Activated naive CD4-positive, alpha-beta T cell treated with anti-CD3 and anti-CD28 coated beads, Interleukin-2, amount 50 U/mL, for 72 hours (primary cell): ENCODE measurements around the gene RFT1. TPM values are rescaled to one million over a fixed set of nuclear protein-coding genes. Genes with fewer than 3 reads are reported as not detected.
"Not testable (repeated sequence)": the region's sequence is repeated elsewhere in the genome, so short reads cannot be mapped to it uniquely, and the experiment has no call there.

Experiments
- ATAC-seq, 2 donors: fragments of 150-1000 bp; cut with Tn5 transposase; 2 replicates each; pipeline ENCODE4 v1.10.0; 2021; ENCODE audit warnings: mild to moderate bottlenecking in 2 of 2, moderate library complexity in 2 of 2
- DNase-seq, 2 donors: peaks; one replicate each; pipeline ENCODE4 v3.0.0; 2021 to 2022; ENCODE audit warnings: low spot score in 2 of 2
- H3K27ac Mint-ChIP-seq, 2 donors: one replicate each; pipeline ENCODE4 v1.8.0; 2022; ENCODE audit warnings: mild to moderate bottlenecking in 2 of 2, mixed read lengths in 2 of 2
- H3K36me3 Mint-ChIP-seq, 2 donors: one replicate each; pipeline ENCODE4 v1.8.0; 2022; ENCODE audit warnings: mixed read lengths in 2 of 2
- H3K9me3 Mint-ChIP-seq, 2 donors: one replicate each; pipeline ENCODE4 v1.8.0; 2022; ENCODE audit warnings: mixed read lengths in 2 of 2
- total RNA-seq, 2 donors: library from RNA; stranded (reverse); gene quantifications; one replicate each; pipeline ENCODE4 v1.2.3, GENCODE V29; 2022

Gene RFT1
- total RNA-seq, 2 donors from 2014 or later, result 19.5 to 38.3 TPM

- H3K27ac Mint-ChIP-seq, result no peak overlapping the region
- no peak for DNase-seq
- no peaks in the 10 kb centered on the region for H3K36me3 Mint-ChIP-seq
- no peak for ATAC-seq
- no peaks in the 10 kb centered on the region for H3K9me3 Mint-ChIP-seq
These were observed 26.2 kb upstream of the RFT1 start for GRCh38 chr3:53156368-53156834.

GRCh38 chr3:53155760-53156159 lies 25.5 kb upstream of the RFT1 start:
- H3K36me3 Mint-ChIP-seq, result no peaks in the 10 kb centered on the region
- DNase-seq (no peak), ATAC-seq (no peak)
- no peaks in the 10 kb centered on the region for H3K9me3 Mint-ChIP-seq
- H3K27ac Mint-ChIP-seq, result no peak overlapping the region

GRCh38 chr3:53154881-53155285 lies 24.6 kb upstream of the RFT1 start:
- DNase-seq, result no peak
- no peak overlapping the region for H3K27ac Mint-ChIP-seq
- no peaks in the 10 kb centered on the region for H3K9me3 Mint-ChIP-seq
- no peaks in the 10 kb centered on the region for H3K36me3 Mint-ChIP-seq
- no peak for ATAC-seq

GRCh38 chr3:53153980-53154379 lies 23.7 kb upstream of the RFT1 start:
- Mint-ChIP-seq H3K9me3 (no peaks in the 10 kb centered on the region), H3K36me3 (no peaks in the 10 kb centered on the region), H3K27ac (no peak overlapping the region)
- DNase-seq (no peak), ATAC-seq (no peak)

- Mint-ChIP-seq H3K36me3 (no peaks in the 10 kb centered on the region), H3K27ac (no peak overlapping the region), H3K9me3 (no peaks in the 10 kb centered on the region)
- DNase-seq (no peak), ATAC-seq (no peak)
These were observed 23.1 kb upstream of the RFT1 start for GRCh38 chr3:53153264-53153823.

GRCh38 chr3:53151870-53152660 lies 21.8 kb upstream of the RFT1 start:
- no peaks in the 10 kb centered on the region for H3K36me3 Mint-ChIP-seq
- ATAC-seq (no peak), DNase-seq (no peak)
- H3K27ac Mint-ChIP-seq, result no peak overlapping the region
- H3K9me3 Mint-ChIP-seq, result no peaks in the 10 kb centered on the region

- Mint-ChIP-seq H3K9me3 (no peaks in the 10 kb centered on the region), H3K27ac (no peak overlapping the region), H3K36me3 (no peaks in the 10 kb centered on the region)
- DNase-seq (no peak), ATAC-seq (no peak)
These were observed 21.2 kb upstream of the RFT1 start for GRCh38 chr3:53151465-53151864.

- not testable (repeated sequence) for DNase-seq, H3K9me3 Mint-ChIP-seq, H3K36me3 Mint-ChIP-seq, H3K27ac Mint-ChIP-seq, ATAC-seq
These were observed 20.8 kb upstream of the RFT1 start for GRCh38 chr3:53151086-53151438.

GRCh38 chr3:53150247-53151085 lies 20.2 kb upstream of the RFT1 start:
- H3K36me3 Mint-ChIP-seq, result no peaks in the 10 kb centered on the region
- H3K27ac Mint-ChIP-seq, result no peak overlapping the region
- no peak for ATAC-seq
- no peak for DNase-seq
- no peaks in the 10 kb centered on the region for H3K9me3 Mint-ChIP-seq

- H3K9me3 Mint-ChIP-seq, result no peaks in the 10 kb centered on the region
- DNase-seq, result no peak
- no peak overlapping the region for H3K27ac Mint-ChIP-seq
- no peak for ATAC-seq
- no peaks in the 10 kb centered on the region for H3K36me3 Mint-ChIP-seq
These were observed 19.5 kb upstream of the RFT1 start for GRCh38 chr3:53149699-53150098.

- Mint-ChIP-seq H3K9me3 (no peaks in the 10 kb centered on the region), H3K27ac (no peak overlapping the region), H3K36me3 (no peaks in the 10 kb centered on the region)
- DNase-seq (no peak), ATAC-seq (no peak)
These were observed 18.9 kb upstream of the RFT1 start for GRCh38 chr3:53149006-53149690.

GRCh38 chr3:53147903-53148400 lies 17.7 kb upstream of the RFT1 start:
- ATAC-seq (no peak), DNase-seq (no peak)
- peak overlapping the region; percentile 23 to 57 for H3K27ac Mint-ChIP-seq
- no peaks in the 10 kb centered on the region for H3K36me3 Mint-ChIP-seq
- no peaks in the 10 kb centered on the region for H3K9me3 Mint-ChIP-seq

GRCh38 chr3:53147151-53147902 lies 17.1 kb upstream of the RFT1 start:
- no peak for DNase-seq
- no peaks in the 10 kb centered on the region for H3K9me3 Mint-ChIP-seq
- ATAC-seq, result no peak
- no peaks in the 10 kb centered on the region for H3K36me3 Mint-ChIP-seq
- H3K27ac Mint-ChIP-seq, result peak overlapping the region; percentile 23 to 57

GRCh38 chr3:53146319-53146891 lies 16.2 kb upstream of the RFT1 start:
- Mint-ChIP-seq H3K27ac (no peak overlapping the region), H3K36me3 (no peaks in the 10 kb centered on the region), H3K9me3 (no peaks in the 10 kb centered on the region)
- DNase-seq (no peak), ATAC-seq (no peak)

GRCh38 chr3:53145713-53146080 lies 15.5 kb upstream of the RFT1 start:
- H3K36me3 Mint-ChIP-seq, result no peaks in the 10 kb centered on the region

More at GRCh38 chr3:53145713-53146080, 15.5 kb upstream of the RFT1 start:
- DNase-seq (no peak), ATAC-seq (no peak)
- H3K9me3 Mint-ChIP-seq, result no peaks in the 10 kb centered on the region
- H3K27ac Mint-ChIP-seq, result peak overlapping the region in 1 of 2 donors; percentile 23
